ENCODE data around the gene MYO9A.
A peak's percentile ranks its signal among the peaks of the same experiment; 100 is the strongest.
"Not testable (repeated sequence)": the region's sequence is repeated elsewhere in the genome, so short reads cannot be mapped to it uniquely, and the experiment has no call there.

Gene MYO9A

DNA sequence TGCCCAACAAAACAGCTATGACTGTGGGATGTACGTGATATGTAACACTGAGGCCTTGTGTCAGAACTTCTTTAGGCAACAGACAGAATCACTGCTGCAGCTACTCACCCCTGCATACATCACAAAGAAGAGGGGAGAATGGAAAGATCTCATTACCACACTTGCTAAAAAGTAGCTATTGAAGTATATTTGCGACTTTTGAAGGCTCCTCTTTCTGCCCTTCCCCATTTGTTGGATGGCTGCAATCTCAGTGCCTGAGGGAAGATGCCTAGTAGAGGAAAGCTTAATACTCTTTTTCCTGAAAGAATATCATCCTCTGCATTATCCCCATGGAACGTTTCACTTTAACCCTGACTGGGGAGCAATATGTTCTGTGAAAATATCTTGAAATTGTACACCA lies 22.1 kb upstream of the MYO9A start:
- DNase-seq (ENCODE audit: low read depth, low spot score): no peak

DNA sequence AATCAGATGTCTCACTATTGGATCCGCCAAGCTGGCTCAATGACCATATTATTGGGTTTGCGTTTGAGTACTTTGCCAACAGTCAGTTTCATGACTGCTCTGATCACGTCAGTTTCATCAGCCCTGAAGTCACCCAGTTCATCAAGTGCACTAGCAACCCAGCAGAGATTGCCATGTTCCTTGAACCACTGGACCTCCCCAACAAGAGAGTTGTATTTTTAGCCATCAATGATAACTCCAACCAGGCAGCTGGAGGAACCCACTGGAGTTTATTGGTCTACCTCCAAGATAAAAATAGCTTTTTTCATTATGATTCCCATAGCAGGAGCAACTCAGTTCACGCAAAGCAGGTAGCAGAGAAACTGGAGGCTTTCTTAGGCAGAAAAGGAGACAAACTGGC lies 21.7 kb upstream of the MYO9A start:
- DNase-seq (ENCODE audit: low read depth, low spot score): no peak

DNA sequence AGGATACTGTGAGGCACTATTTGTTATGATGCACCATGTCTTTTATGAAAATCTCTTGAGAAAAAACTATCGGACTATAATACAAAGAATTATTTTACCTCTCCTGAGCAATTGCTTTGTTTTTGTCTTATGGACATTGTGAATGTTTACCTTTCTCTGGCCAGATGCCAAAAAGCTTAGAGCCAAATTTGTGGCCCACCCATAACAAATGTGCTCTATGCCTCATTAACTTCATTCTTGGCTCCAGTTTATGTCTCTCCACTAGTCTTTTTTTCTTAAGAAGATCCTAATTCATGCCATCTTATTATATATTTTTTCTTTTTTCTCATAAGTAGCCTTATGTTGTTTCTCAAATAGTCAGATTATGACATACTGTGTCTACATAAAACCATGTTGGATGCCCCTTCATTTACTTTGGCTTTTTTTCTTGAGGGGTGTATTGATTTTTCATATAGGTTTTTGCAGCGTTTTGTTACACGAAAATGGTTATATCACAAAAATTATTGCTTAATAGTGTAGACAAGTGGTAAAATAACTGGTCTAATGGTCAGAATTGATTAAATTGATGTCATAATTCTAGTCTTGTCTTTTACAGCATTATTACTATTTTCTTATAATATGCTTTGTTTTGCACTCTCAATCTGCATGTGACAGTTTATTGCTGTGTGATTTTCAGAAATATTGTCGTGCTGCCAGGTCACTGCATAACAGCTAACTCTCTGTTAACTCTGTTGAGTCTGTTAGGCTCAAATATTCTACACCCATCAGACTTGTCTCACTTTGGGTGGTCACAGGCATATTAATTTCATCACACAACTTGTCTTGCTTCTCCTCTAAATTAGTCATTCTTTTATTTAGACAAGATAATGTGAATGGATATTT lies 18.5 kb upstream of the MYO9A start:
- no peak for DNase-seq (ENCODE audit: low read depth, low spot score)

DNA sequence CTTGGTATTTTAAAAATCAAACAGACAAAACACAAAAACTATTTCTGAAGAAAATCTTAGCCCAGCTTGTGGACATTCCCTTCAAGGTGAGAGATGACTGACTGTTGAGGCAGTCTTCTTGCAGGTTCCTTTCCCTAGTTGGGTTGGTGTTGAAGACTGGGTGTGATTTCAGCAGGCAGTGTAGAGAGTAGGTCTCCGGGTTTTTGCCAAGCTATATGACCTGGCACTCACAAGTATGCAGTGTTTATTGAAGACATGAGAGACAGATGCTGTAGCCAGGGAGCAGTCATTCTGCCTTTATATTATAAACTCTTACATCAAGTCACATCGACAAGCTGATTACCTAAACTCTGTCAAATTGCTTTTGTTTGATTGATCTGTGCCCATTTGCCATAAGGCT lies 17.8 kb upstream of the MYO9A start:
- DNase-seq (ENCODE audit: low read depth, low spot score): no peak

DNA sequence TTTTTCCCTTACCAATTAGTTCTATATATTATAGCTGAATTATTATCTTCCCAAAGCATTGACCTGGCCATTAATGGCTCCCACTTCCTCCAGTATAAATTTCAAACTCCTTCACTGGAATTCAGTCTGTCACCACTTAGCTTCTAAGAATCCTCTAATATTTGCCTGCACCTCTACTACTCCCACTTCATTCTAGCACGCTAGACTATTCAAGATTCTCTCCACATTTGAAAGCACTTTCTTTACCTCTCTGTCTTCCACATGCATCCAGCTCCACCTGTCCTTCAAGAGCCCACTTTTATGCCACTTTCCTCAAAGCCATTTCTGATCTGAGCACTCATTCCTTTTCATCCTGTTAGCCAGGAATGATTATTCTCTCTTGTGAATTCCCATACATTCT lies 15.3 kb upstream of the MYO9A start:
- no peak for DNase-seq (ENCODE audit: low read depth, low spot score)

DNA sequence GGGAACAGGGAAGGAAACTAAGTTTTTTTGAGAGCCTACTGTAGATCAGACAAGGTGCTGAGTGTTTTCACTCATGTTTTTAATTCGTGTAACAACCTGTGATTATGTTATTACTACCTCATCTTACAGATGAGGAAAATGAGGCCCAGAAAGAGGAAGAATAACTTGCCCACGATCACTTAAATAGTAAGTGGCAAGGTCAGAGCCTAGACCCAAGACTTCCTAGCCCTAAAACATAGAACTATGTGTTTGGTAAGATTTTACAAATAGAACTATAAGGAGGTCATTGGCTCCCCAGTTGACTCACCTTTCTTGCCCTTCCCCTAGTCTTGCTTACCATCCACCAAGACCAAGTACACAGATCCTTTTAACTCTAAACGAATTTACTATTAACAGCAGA lies 14.0 kb upstream of the MYO9A start:
- no peak for DNase-seq (ENCODE audit: low read depth, low spot score)

DNA sequence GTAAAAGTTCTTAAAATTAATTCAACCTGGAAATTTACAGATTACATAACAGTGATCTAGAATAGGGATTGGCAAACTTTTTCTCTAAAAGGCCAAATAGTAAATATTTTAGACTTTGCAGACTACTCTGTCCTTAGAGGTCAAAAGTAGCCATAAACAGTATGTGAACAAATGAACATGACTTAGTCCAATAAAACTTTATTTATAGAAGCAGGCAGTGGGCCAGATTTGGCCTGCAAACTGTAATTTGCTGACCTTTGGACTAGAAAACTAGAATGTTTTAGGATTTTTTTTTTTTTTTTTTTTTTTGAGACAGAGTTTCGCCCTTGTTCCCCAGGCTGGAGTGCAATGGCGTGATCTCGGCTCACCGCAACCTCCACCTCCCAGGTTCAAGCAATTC lies 12.3 kb upstream of the MYO9A start:
- no peak for DNase-seq (ENCODE audit: low read depth, low spot score)

DNA sequence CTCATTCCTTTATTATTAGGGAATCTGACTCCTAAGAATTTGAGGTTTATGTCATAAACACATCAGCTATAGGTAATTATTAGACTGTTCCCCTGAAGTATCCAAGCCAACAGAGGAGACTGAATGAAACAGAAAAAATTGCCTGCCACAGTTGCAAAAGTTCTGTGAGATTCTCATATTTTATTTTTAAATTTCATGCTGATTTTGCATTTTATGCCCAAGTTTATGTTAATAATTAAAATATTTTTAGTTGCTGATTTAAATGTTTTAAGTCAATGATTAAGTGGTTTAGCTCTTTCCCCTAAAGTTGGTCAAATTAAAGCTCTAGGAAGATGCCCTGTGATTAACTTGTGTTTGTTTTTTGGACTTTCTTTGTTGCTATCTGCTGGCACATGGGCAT lies 10.4 kb upstream of the MYO9A start:
- no peak for DNase-seq (ENCODE audit: low read depth, low spot score)

DNA sequence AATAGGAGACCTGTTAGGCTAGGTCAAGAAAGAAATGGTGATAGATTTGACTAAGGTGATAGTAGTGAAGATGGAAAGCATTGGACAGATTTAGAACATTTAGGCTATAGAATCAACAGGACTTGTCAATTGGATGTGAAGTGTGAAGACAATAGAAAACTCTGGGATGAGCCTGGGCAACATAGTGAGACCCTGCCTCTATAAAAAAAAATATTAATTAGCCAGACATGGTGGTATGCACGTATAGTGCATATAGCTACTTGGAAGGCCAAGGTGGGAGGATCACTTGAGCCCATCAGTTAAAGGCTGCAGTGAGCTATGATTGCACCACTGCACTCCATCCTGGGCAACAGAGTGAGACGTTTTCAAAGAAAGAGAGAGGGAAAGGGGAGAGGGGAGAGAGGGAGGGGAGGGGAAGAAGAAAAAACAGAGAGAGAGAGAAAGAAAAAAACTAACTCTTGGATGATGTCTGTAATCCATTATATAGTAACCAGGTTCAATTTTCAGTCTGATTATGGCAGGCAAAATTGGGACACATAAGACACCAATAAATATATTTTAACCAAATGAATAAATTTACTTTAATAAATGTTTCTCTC lies 9.9 kb upstream of the MYO9A start:
- DNase-seq (ENCODE audit: low read depth, low spot score): no peak

DNA sequence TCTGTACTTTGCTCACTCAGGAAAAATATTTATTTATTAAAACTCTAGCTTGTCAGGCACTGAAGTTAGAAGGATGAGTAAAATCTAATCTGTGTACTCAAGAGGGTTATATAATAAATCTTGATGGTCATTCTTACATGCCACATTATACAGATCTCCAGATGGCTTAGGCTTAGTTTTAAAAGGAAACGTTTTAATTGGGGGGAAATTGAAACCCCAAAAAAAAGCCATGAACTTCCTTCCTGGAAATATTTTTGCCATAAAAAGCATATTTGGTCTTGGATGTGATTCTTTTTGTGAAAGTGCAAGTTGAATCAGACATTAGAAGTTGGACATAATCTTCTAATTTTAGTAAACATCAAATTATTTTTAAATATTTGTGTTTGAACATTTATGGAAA lies 6.3 kb upstream of the MYO9A start:
- no peak for DNase-seq (ENCODE audit: low read depth, low spot score)

DNA sequence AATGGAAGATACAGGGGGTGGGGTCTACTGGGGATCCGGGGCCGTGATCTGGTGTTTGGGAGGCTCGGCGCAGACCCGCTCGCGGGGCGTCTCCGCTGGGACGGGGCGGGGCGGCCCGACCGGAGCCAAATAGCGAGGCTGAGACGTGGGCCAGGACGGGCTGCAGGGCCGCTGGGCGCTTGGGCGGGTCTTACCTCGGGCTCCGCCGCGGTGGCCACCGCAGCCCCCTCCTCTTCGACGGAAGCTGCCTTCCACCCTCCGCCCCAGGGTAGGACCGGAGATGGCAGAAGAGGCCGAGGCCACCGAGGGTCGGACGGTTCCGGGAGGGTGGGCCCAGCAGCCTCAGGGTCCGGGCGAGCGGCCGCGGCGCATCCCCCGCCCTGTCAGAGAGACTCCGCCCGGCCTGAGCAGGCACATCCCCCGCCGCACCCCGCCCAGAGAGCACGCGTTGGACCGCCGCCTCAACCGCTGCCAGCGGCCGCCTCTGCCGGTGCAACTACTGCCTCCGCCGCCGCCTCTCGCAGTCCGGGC lies 399 bp downstream of the MYO9A start:
- DNase-seq (ENCODE audit: low read depth, low spot score): peak; percentile 58

DNA sequence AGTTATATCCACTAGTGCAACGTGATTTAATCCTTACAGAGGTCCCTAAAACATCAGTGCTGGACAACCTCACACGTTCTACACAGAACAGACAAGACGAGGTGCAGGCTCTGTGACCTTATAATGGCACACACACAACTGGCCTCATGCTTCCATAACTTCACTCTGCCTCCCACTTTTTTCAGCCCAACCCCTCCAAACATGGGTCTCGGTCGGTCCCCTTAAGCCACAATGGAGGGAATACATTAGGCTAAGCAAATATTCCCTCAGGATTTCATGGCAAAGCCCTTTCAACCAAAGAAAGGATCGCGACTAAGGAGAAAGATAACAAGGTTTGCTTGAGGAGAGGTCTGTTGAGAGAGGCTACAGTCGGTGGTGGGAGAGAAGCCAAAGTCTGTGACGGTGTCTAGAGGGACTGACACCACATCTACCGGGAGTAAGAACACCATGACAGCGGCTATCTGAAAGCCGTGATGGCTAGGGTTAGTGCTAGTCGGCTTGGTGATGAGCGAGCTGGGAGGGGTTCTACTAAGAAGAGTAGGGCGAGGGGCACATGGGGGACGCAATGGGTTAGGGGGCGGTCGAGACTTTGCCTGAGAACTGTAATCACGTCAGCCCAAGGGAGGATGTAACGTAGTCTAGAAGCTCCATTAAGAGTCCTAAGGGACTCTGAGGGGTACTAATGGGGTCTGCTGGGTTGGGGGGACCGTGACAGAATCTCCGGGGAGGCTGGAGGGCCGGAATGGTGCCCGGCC lies 1.0 kb downstream of the MYO9A start:
- peak; percentile 6 for DNase-seq (ENCODE audit: low read depth, low spot score)

DNA sequence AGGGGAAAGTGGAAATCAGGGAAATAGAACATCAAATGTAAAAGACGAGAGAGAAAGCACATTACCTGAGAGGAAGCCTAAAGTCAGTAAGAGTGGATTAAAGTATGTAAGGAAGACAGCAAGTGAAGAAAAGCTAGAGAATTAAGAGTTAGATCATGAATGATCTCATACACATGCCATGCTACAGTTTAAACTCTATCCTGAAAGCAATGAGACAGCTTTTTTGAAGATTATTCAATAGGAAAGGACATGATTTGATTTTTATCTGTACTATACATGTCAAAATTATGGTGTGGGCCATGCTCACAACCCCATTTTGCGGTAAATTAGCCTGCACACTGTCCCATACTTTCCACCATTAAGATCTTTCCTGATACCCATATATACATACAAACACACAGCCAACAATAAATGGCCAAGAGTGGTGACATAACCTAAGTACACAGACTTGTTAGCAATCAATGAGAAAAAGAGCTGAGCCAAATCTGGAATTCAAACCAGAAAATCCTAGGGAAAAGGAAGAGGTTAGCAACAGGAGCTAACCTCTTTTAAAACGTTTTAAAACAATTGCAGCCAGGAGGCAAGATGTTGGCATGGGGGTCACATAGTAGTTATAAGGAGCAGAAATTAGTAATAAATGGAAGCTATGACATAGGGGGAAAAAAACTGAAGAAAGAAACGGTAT lies 4.5 kb downstream of the MYO9A start:
- DNase-seq (ENCODE audit: low read depth, low spot score): no peak

DNA sequence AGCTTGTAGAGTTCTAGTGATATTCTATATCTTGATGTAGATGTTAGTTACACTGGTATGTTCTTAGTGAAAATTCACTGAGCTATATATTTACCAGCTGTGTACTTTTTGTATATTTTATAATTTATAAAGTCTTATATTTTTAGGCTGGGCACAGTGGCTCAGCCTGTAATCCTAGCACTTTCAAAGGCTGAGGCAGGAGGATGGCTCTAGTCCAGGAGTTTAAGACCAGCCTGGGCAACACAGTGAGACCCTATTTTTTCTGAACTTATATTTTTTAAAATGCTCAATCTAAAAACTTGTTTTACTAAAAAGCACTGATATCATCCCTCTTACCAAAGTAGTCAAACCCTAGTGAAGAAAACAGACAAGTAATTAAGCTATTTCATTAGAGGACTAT lies 5.1 kb downstream of the MYO9A start:
- DNase-seq (ENCODE audit: low read depth, low spot score): no peak

DNA sequence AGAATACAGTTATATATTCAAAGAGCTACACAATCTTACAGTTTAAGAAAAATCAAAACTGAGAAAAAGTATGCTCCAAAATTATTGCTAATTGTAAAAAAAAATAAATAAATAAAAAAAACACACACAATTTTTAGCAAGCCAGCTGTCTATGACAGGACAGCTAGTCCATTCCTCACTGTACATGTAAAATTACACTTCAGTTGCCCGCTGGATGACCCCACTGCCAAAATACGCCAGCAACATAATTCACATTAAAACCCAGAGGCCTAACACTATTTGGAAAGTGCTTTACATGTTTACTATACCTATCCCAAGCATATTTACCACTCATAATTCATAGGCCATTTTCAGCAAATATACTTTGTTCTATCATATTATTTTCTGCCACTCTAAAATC lies 5.8 kb downstream of the MYO9A start:
- DNase-seq (ENCODE audit: low read depth, low spot score): no peak

DNA sequence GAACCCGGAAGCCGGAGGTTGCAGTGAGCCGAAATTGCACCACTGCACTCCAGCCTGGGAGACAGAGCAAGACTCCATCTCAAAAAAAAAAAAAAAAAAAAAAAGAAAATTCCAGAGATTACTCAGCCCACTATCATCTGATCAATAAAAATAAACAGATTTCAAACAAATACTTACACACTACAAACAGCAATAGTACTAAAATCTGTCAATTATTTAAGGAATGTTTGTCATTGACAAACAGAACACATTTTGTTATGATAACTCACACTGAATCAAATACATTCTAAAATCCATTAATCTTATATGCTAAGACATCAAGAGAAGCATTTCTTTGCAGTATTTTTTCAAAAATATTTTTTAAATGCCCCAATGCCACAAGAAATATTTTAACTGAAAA lies 7.6 kb downstream of the MYO9A start:
- no peak for DNase-seq (ENCODE audit: low read depth, low spot score)

DNA sequence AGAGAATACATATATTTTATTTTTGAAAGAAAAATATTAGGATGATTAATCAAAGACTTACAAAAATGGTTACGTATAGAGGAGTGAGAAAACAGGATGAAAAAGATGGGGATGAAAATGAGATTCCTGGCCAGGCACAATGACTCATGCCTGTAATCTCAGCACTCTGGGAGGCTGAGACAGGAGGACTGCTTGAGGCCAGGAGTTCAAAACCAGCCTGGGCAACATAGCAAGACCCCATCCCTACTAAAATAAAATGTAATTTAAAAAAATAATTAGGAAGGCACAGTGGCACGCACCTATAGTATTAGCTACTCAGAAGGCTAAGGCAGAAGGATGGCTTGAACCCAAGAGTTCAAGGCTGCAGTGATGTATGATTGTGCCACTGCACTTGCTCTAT lies 11.9 kb downstream of the MYO9A start:
- DNase-seq (ENCODE audit: low read depth, low spot score): no peak

DNA sequence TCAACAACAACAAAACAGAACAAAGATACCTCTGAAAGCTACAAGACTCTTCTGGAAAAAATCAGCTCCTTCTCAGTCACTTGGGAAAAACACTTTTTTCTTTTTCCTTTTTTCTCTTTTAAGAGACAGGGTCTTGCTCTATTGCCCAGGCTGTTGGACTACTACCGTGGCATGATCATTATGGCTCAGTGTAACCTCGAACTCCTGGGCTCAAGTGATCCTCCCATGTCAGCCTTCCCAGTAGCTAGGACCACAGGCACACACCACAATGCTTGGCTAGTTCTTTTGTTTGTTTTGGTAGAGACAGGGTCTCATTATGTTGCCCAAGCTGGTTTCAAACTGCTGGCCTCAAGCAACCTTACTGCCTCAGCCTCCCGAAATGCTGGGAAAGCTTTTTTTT lies 12.8 kb downstream of the MYO9A start:
- no peak for DNase-seq (ENCODE audit: low read depth, low spot score)

DNA sequence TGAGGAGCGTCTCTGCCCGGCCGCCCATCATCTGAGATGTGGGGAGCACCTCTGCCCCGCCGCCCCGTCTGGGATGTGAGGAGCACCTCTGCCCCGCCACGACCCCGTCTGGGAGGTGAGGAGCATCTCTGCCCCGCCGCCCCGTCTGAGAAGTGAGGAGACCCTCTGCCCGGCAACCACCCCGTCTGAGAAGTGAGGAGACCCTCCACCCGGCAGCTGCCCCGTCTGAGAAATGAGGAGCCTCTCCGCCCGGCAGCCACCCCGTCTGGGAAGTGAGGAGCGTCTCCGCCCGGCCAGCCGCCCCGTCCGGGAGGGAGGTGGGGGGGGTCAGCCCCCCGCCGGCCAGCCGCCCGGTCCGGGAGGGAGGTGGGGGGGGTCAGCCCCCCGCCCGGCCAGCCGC lies 17.4 kb downstream of the MYO9A start:
- not testable (repeated sequence) for DNase-seq (ENCODE audit: low read depth, low spot score)

DNA sequence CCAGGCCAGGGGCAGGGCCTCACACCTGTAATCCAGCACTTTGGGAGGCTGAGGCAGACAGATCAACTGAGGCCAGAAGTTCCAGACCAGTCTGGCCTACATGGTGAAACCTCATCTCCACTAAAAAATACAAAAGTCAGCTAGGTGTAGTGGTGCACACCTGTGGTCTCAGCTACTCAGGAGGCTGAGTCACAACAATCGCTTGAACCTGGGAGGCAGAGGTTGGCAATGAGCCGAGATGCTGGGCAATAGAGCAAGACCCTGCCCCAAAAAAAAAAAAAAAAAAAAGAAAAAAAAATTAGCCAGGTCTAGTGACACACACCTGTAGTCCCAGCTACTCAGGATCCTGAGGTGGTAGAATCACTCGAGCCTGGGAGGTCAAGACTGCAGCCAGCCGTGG lies 18.8 kb downstream of the MYO9A start:
- DNase-seq (ENCODE audit: low read depth, low spot score): no peak

DNA sequence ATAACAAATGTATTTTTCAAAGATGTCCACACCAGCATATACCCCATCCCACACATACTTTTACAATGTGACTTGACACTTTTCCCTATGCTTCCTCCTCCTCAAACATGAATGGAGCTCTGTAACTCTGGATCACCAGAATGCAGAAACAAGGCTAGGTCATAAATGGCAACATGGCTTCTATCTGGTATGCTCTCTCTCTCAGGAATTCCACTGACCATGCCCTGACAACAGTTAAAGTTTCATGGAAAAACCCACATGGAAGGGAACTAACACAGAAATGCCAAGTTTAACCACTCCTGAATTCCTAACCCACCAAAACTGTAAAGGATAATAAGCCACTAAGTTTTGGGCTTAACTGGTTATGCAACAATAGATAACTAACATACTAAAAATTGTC lies 19.9 kb downstream of the MYO9A start:
- no peak for DNase-seq (ENCODE audit: low read depth, low spot score)

DNA sequence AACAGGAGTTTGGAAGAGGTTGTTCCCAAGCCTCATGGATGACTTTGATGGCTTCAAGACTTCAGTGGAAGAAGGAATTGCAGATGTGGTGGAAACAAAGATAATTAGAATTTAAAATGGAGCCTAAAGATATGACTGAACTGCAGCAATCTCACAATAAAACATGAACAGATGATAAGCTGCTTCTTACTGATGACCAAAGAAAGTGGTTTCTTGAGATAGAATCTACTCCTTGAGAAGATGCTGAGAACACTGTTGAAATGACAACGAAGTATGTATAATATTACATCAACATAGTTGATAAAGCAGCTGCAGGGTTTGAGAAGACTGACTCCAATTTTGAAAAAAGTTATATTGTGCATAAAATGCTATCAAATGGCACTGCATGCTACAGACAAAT lies 21.2 kb downstream of the MYO9A start:
- no peak for DNase-seq (ENCODE audit: low read depth, low spot score)

Measured in brain pericyte (primary cell).